IMR-90 (cell line): ENCODE results near the gene PTHLH. TPM values are rescaled to one million over a fixed set of nuclear protein-coding genes. Genes with fewer than 3 reads are reported as not detected.

Source experiments
- ATAC-seq: fragments of 200-7000 bp; cut with Tn5 transposase; 2 replicates; pipeline ENCODE4 v1.9.1; 2020; ENCODE audit warnings: low read depth, mild to moderate bottlenecking, moderate library complexity
- BruUV-seq: library from RNA; stranded (reverse); fragments of 400-500 nt; replicated peaks from 2 replicates; lab custom pipeline; 2021; lab: Mats Ljungman, UMichigan
- CTCF ChIA-PET: fragments of 300-600 bp; formaldehyde crosslinking; extraction: SDS; loops from one replicate; lab custom pipeline; 2021; ENCODE audit warnings: antibody characterized with exemption; lab: Yijun Ruan, JAX
- POLR2A ChIA-PET: fragments of 300-600 bp; sonication (Branson Sonifier 250); formaldehyde crosslinking; loops from one replicate; lab custom pipeline; 2022; ENCODE audit warnings: antibody characterized with exemption; ENCODE audit not compliant: unreplicated experiment; lab: Charles Lee
- DNase-seq: peaks from one replicate; pipeline ENCODE4 v3.0.0; 2013
- H2AFZ ChIP-seq: replicated peaks from 2 replicates; pipeline ENCODE3; 2013; ENCODE audit warnings: low read length, mild to moderate bottlenecking; ENCODE audit not compliant: poor library complexity
- H2AK5ac ChIP-seq: 2 replicates; pipeline ENCODE4 v1.6.1; 2013; ENCODE audit warnings: low read depth, low read length, inconsistent platforms
- H2AK9ac ChIP-seq: replicated peaks from 2 replicates; pipeline ENCODE3; 2013; ENCODE audit warnings: mild to moderate bottlenecking, low read depth, low read length, moderate library complexity; ENCODE audit not compliant: poor library complexity
- H2BK120ac ChIP-seq: 2 replicates; pipeline ENCODE4 v1.6.1; 2013; ENCODE audit warnings: low read depth, low read length, inconsistent platforms
- H2BK15ac ChIP-seq: 3 replicates; pipeline ENCODE4 v1.6.1; 2013; ENCODE audit warnings: low read depth, low read length, inconsistent platforms
- H2BK20ac ChIP-seq: 2 replicates; pipeline ENCODE4 v1.6.1; 2013; ENCODE audit warnings: low read depth, mild to moderate bottlenecking, inconsistent platforms, low read length, moderate library complexity
- H2BK5ac ChIP-seq: 2 replicates; pipeline ENCODE4 v1.6.1; 2013; ENCODE audit warnings: mild to moderate bottlenecking, low read depth, low read length, inconsistent platforms; ENCODE audit not compliant: poor library complexity, severe bottlenecking
- H3K14ac ChIP-seq: replicated peaks from 2 replicates; pipeline ENCODE4 v1.6.1; 2013; ENCODE audit warnings: low read depth, low read length, inconsistent platforms
- H3K18ac ChIP-seq: 2 replicates; pipeline ENCODE4 v1.6.1; 2013; ENCODE audit warnings: low read depth, low read length, control low read depth
- H3K23ac ChIP-seq: 2 replicates; pipeline ENCODE4 v1.6.1; 2013; ENCODE audit warnings: low read depth, low read length, inconsistent platforms
- H3K27ac ChIP-seq: 2 replicates; pipeline ENCODE4 v1.5.1; 2013; ENCODE audit warnings: mild to moderate bottlenecking, control low read depth, low read length; ENCODE audit not compliant: insufficient read depth
- H3K27me3 ChIP-seq: 2 replicates; pipeline ENCODE4 v1.6.1; 2013; ENCODE audit warnings: low read length; ENCODE audit not compliant: control insufficient read depth, insufficient read depth
- H3K36me3 ChIP-seq: 2 replicates; pipeline ENCODE4 v1.6.1; 2013; ENCODE audit warnings: low read length, mixed read lengths; ENCODE audit not compliant: control insufficient read depth, insufficient read depth
- H3K4ac ChIP-seq: 2 replicates; pipeline ENCODE4 v1.6.1; 2013; ENCODE audit warnings: low read depth, low read length, inconsistent platforms
- H3K4me1 ChIP-seq: 2 replicates; pipeline ENCODE4 v1.6.1; 2013; ENCODE audit warnings: low read length, mixed read lengths; ENCODE audit not compliant: control insufficient read depth, insufficient read depth
- H3K4me2 ChIP-seq: 2 replicates; pipeline ENCODE4 v1.6.1; 2013; ENCODE audit warnings: low read depth, mild to moderate bottlenecking, control low read depth, low read length, moderate library complexity
- H3K4me3 ChIP-seq: 2 replicates; pipeline ENCODE4 v1.5.1; 2013; ENCODE audit warnings: low read depth, mild to moderate bottlenecking, control low read depth, low read length, moderate library complexity; ENCODE audit not compliant: insufficient read depth
- H3K56ac ChIP-seq: 2 replicates; pipeline ENCODE4 v1.6.1; 2013; ENCODE audit warnings: low read length, inconsistent platforms; ENCODE audit not compliant: insufficient read depth; ENCODE audit errors: extremely low read depth
- H3K79me1 ChIP-seq, 2 experiments: 2 replicates each; pipeline ENCODE4 v1.6.1; 2013; ENCODE audit warnings: low read length in 2 of 2, inconsistent platforms in 1 of 2, low read depth in 1 of 2
- H3K9ac ChIP-seq: 2 replicates; pipeline ENCODE4 v1.6.1; 2013; ENCODE audit warnings: low read depth, low read length, control low read depth
- H3K9me1 ChIP-seq: 2 replicates; pipeline ENCODE4 v1.6.1; 2013; ENCODE audit warnings: low read length, inconsistent platforms; ENCODE audit not compliant: insufficient read depth
- H3K9me3 ChIP-seq: 2 replicates; pipeline ENCODE4 v1.6.1; 2013; ENCODE audit warnings: low read length; ENCODE audit not compliant: control insufficient read depth, insufficient read depth
- H4K20me1 ChIP-seq: 2 replicates; pipeline ENCODE4 v1.6.1; 2013; ENCODE audit warnings: low read length, inconsistent platforms; ENCODE audit not compliant: insufficient read depth
- H4K5ac ChIP-seq: 2 replicates; pipeline ENCODE4 v1.6.1; 2013; ENCODE audit warnings: mild to moderate bottlenecking, low read depth, low read length, control low read depth
- H4K8ac ChIP-seq, 2 experiments: 2 replicates each; pipeline ENCODE4 v1.6.1; 2013; ENCODE audit warnings: low read depth in 2 of 2, low read length in 2 of 2, control low read depth in 1 of 2, inconsistent platforms in 1 of 2
- H4K91ac ChIP-seq: 2 replicates; pipeline ENCODE4 v1.6.1; 2013; ENCODE audit warnings: low read depth, low read length, inconsistent platforms; ENCODE audit not compliant: insufficient read depth
- BHLHE40 ChIP-seq: fragments of 150-350 bp; IDR thresholded peaks from 2 replicates; pipeline ENCODE4 v1.6.1; 2016; ENCODE audit warnings: mild to moderate bottlenecking, low read depth, low read length
- RFX5 ChIP-seq: IDR thresholded peaks from 2 replicates; pipeline ENCODE4 v1.8.0; 2012; ENCODE audit warnings: low read depth, mild to moderate bottlenecking, low read length, moderate library complexity
- WGBS, 2 experiments: methylation state at CpG; one replicate each; pipeline versions ENCODE4 v1.1.5 to v1.1.7; 2013; ENCODE audit warnings: missing lambda C conversion rate in 2 of 2; ENCODE audit not compliant: insufficient read length in 1 of 2; ENCODE audit errors: extremely low coverage in 2 of 2; 5-methylcytosine and 5-hydroxymethylcytosine counted together
- dilution Hi-C: fragments of 300-500 bp; cut with HindIII; formaldehyde crosslinking; loops from one replicate; pipeline ENCODE4 v1.14.3; 2018; ENCODE audit warnings: low sequenced_read_pairs; ENCODE audit not compliant: unreplicated experiment
- in situ Hi-C: fragments of 300-500 bp; cut with MboI; formaldehyde crosslinking; loops from 3 replicates; pipeline ENCODE4 v1.14.3; 2019; ENCODE audit warnings: low sequenced_read_pairs, inconsistent platforms, mixed read lengths
- intact Hi-C: fragments of 100-400 bp; cut with micrococcal nuclease; formaldehyde crosslinking; loops from 2 replicates; pipeline ENCODE4 v1.10.0; 2022
- polyA plus RNA-seq, 3 experiments: library from polyadenylated mRNA; depleted of rRNA; stranded (reverse); fragments of >200 nt; gene quantifications; 2 replicates each; pipeline ENCODE4 v1.2.3, GENCODE V29; 2012; ENCODE audit warnings: low replicate concordance in 1 of 3
- total RNA-seq: library from RNA; depleted of rRNA; stranded (reverse); fragments of >200 nt; gene quantifications from 2 replicates; pipeline ENCODE4 v1.2.3, GENCODE V29; 2012

The PTHLH gene
- total and polyA plus RNA-seq, 2 of the 4 experiments (the other 2 are of a cell fraction), result 0.36 to 1.3 TPM

- Histone ChIP-seq H3K4me2 (peak overlapping the region; percentile 34; the same call in 1 of the 2 replicates), H2BK20ac (0 out of 2 replicates have a peak overlapping the region, but pooled peaks have one; percentile 41), H3K9ac (no peak overlapping the region), H2BK5ac (no peak overlapping the region), H3K4ac (peak overlapping the region; percentile 45; the same call in 1 of the 2 replicates), H2BK15ac (peak overlapping the region; percentile 27; the same call in 1 of the 3 replicates), H3K4me1 (peaks cover 6% of the 10 kb centered on the region; the same call in 1 of the 2 replicates), H3K79me1 (no peaks in the 10 kb centered on the region), H3K23ac (peak overlapping the region; percentile 25; the same call in 1 of the 2 replicates), H3K9me1 (peaks cover 6% of the 10 kb centered on the region; the same call in 1 of the 2 replicates), H4K91ac (peak overlapping the region; percentile 27; the same call in 1 of the 2 replicates), H3K36me3 (no peaks in the 10 kb centered on the region), H3K27me3 (no peaks in the 10 kb centered on the region), H4K8ac (peak overlapping the region in 1 of 2 experiments; percentile 33; a peak in 1 of 4 replicates), H4K20me1 (no peaks in the 10 kb centered on the region; the same call in 1 of the 2 replicates), H3K4me3 (no peak overlapping the region), H4K5ac (peak overlapping the region; percentile 35), H3K56ac (no peak overlapping the region), H2AK9ac (peak overlapping the region; percentile 56), H2BK120ac (peak overlapping the region; percentile 57; the same call in 1 of the 2 replicates), H3K9me3 (no peaks in the 10 kb centered on the region), H2AFZ (peak overlapping the region; percentile 60), H3K14ac (peak overlapping the region; percentile 66; the same call in 1 of the 2 replicates), H3K18ac (peak overlapping the region; percentile 68), H3K27ac (peak overlapping the region; percentile 36; the same call in 1 of the 2 replicates), H2AK5ac (no peak overlapping the region; the same call in 1 of the 2 replicates)
- ATAC-seq (no peak), DNase-seq (peak; percentile 61)
- ChIA-PET CTCF (no interaction called here), POLR2A (no interaction called here)
- dilution Hi-C loops, result no loop called here
- in situ Hi-C loops, result no loop called here
- TF ChIP-seq BHLHE40, result 0 out of 2 replicates have a peak, but pooled peaks have one; percentile 17
- no peak for TF ChIP-seq RFX5
- intact Hi-C loops, result no loop called here
- BruUV-seq, result no TSS peak
- no CpG with 5 or more reads among the region's 2 CpGs for WGBS, 2 experiments
These were observed 48.0 kb downstream of the PTHLH start for GRCh38 chr12:27924350-27925135.
